HG03571 (cell line): ENCODE data around the gene POU2F2.
"Not testable (repeated sequence)": the region's sequence is repeated elsewhere in the genome, so short reads cannot be mapped to it uniquely, and the experiment has no call there.

Experiments used
- ATAC-seq: cut with Tn5 transposase; IDR thresholded peaks from one replicate; pipeline ENCODE4 v1.9.1; 2021; ENCODE audit not compliant: unreplicated experiment

Gene POU2F2

GRCh38 chr19:42108527-42109389, 23.5 kb downstream of the POU2F2 start:
- no peak for ATAC-seq

GRCh38 chr19:42105368-42105767, 26.9 kb downstream of the POU2F2 start:
- no peak for ATAC-seq

- no peak for ATAC-seq
Measured at GRCh38 chr19:42102877-42103276, 29.4 kb downstream of the POU2F2 start.

- not testable (repeated sequence) for ATAC-seq
Measured at GRCh38 chr19:42100241-42100640, 32.0 kb downstream of the POU2F2 start.

- ATAC-seq = no peak
Measured at GRCh38 chr19:42099336-42099925, 32.8 kb downstream of the POU2F2 start.

- ATAC-seq = no peak
Measured at GRCh38 chr19:42098781-42099180, 33.5 kb downstream of the POU2F2 start.

GRCh38 chr19:42097461-42097860, 34.8 kb downstream of the POU2F2 start:
- ATAC-seq = no peak

GRCh38 chr19:42096255-42096837, 35.9 kb downstream of the POU2F2 start:
- no peak for ATAC-seq

- ATAC-seq = no peak
Measured at GRCh38 chr19:42095814-42096230, 36.4 kb downstream of the POU2F2 start.

GRCh38 chr19:42095142-42095813, 37.0 kb downstream of the POU2F2 start:
- ATAC-seq = no peak

- no peak for ATAC-seq
Measured at GRCh38 chr19:42093926-42094325, 38.3 kb downstream of the POU2F2 start.

- ATAC-seq = no peak
Measured at GRCh38 chr19:42093505-42093904, 38.7 kb downstream of the POU2F2 start.

- ATAC-seq = no peak
Measured at GRCh38 chr19:42092350-42092749, 39.9 kb downstream of the POU2F2 start.

GRCh38 chr19:42091742-42092141, 40.5 kb downstream of the POU2F2 start:
- ATAC-seq = no peak

- no peak for ATAC-seq
Measured at GRCh38 chr19:42091300-42091699, 40.9 kb downstream of the POU2F2 start.

- ATAC-seq = no peak
Measured at GRCh38 chr19:42090672-42091071, 41.6 kb downstream of the POU2F2 start.

- ATAC-seq = no peak
Measured at GRCh38 chr19:42089772-42090171, 42.5 kb downstream of the POU2F2 start.

- no peak for ATAC-seq
Measured at GRCh38 chr19:42089191-42089750, 43.0 kb downstream of the POU2F2 start.

- no peak for ATAC-seq
Measured at GRCh38 chr19:42088471-42089190, 43.6 kb downstream of the POU2F2 start.

GRCh38 chr19:42086770-42087550, 45.3 kb downstream of the POU2F2 start:
- ATAC-seq = no peak
